HG02852 (cell line): ENCODE results near the gene ZNF574.

Experiments
- ATAC-seq: cut with Tn5 transposase; IDR thresholded peaks from one replicate; pipeline ENCODE4 v1.9.1; 2021; ENCODE audit warnings: mild to moderate bottlenecking, moderate library complexity; ENCODE audit not compliant: unreplicated experiment

Gene ZNF574

GRCh38 chr19:42079886-42080763 is 4.2 kb downstream of the ZNF574 start:
- no peak for ATAC-seq

DNA sequence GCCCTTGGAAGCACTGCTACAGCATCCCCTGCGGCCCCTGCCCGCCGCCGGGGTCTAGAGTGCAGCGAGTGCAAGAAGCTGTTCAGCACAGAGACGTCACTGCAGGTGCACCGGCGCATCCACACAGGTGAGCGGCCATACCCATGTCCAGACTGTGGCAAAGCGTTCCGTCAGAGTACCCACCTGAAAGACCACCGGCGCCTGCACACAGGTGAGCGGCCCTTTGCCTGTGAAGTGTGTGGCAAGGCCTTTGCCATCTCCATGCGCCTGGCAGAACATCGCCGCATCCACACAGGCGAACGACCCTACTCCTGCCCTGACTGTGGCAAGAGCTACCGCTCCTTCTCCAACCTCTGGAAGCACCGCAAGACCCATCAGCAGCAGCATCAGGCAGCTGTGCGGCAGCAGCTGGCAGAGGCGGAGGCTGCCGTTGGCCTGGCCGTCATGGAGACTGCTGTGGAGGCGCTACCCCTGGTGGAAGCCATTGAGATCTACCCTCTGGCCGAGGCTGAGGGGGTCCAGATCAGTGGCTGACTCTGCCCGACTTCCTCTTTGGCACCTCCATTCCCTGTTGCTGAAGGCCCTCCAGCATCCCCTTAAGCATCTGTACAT is 4.9 kb downstream of the ZNF574 start:
- ATAC-seq: no peak

DNA sequence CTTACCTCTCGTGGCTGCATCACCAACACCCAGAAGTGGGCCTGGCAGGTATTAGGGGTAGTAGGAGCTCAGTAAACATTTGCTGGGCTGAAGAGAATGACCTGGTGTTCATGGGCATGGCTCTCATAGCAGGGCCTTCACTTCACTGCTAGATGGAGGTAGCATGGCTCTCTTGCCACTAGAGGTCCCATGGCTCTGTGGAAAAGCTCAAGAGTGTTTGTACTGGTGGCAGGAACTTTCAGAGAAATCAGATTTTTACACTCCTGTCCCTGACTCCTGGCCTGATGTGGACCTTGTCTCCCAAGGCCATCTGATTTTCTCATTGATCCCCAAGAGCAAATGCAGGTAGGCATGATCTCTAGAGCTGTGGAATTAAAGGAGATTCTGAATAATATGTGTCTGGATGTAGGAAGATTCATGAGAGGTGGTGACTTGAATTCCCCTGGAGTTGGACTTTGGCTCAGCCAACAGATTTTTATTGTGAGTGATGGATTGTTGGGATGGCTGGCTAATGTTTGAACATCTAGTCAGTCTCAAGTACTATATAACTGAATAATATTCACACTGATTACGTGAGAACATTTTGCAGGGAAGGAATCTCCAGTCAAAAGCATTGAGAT is 5.7 kb downstream of the ZNF574 start:
- ATAC-seq: no peak

DNA sequence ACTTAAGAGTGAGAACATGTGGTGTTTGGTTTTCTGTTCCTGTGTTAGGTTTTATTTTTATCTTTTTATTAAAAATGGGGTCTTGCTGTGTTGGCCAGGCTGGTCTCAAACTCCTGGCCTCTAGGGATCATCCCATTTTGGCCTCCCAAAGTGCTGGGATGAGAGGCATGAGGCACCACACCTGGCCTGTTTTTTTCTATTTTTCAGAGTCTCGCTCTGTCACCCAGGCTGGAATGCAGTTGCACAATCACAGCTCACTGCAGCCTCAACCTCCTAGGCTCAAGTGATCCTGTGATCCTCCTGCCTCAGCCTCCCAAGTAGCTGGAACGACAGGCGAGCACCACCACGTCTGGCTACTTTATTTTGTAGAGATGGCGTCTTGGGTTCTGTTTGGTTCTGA is 7.6 kb downstream of the ZNF574 start:
- ATAC-seq: no peak

DNA sequence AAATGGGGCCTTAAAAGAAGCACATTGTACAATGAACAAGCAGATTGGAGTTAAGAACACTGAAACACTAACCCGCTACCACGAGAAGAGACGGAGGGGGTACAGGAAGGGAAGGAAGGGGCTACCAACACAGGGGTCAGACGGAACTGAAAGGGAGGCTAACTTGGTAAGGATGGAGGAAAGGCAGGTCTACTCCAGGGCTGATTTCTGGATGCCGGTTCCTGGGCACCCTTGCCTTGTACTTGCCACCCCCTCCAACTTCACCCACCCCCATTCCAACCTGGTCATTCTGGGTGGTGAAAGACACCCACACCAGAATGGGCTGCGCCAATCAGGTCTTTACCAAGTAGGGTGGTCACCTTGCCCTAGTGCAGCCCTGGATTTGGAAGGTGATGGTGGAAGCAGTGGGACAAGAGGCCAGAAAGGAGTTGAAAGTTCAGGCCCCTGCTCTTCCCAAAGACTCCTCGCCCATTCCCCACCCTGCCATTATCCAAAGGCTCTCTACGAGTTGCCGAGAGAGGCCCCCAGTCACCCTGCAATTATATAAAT is 10.3 kb downstream of the ZNF574 start:
- no peak for ATAC-seq

DNA sequence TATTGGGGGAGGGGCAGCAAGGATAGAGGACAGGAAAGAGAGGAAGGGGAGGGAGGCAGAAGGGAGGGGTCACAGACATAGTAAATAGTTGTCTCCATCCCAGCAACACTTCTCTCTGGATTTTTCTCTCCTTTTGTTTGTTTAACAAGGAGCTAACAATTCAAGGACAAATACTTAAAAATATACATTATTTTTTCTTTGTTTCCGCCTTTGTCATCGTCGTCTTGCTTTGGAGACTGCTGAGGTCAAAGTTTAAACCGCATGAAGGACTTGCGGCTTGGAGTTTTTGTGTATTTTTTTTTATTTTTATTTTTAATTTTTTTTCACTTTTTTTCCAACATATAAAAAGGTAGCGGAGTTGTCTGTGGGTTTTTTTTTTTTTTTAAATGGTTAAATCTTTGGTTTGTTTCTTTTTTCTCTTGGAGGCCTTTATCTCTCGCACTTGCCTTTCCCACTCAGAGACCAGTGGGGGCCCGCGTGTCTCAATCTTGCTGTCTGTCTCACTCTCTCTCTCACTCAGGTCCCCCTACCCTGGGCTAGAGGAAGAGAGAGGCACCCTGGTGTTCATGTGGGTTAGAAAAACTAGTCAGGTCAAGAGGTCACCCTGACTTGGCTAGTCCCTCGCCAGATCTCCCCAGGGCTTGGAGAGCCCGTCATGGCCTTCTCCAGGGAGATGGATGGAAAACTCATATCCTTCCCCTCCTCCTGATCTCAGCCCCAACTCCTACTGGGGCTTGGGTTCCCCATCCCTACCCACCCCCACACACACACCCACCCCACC is 11.0 kb downstream of the ZNF574 start:
- ATAC-seq: no peak

GRCh38 chr19:42088471-42089190 is 12.7 kb downstream of the ZNF574 start:
- no peak for ATAC-seq

DNA sequence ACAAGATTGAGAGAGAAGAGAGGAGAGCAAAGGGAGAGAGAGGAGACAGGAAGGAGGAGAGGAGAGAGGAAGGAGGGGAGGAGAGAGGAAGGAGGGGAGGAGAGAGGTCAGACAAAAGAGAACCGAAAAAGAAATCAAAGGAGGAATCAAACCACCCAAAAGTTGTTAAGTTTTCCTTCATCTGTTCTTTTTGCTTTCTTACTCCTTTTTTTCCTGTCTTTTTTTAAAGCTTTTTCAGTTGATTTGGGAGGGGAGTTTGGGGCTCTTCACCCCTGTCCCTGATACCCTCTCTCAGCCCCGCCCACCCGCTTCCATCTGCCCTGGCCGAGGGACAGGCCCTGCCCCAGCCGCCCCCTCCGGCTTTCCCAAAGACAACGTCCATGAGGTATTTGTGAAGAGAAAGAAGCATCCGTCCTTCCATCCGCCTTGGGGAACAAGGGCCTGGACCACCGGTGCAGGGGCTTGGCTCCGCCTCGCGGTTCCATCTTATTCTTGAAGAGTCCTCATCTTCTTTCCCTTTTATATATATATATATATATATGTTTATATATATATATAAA is 13.3 kb downstream of the ZNF574 start:
- no peak for ATAC-seq

- ATAC-seq: no peak
Measured at GRCh38 chr19:42089772-42090171, 13.8 kb downstream of the ZNF574 start.

DNA sequence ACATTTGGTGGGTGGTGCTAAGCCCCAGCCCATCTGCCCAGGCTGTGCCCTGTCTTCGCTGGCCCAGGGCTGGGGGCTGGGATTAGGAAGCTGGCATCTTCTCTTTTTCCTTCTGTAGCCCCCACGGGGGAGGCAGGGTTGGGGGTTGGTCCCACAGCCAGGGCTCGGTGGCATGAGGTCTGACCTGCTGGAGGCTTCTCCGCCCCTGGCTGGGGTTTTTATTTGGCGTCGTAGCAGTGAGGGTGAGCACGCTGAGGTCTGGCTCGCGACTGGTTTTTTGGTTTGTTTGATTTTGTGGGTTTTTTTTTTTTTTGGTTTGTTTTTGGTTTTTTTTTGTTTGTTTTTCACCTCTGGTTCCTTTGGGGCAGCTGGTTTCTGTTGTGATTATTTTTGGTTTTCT is 14.7 kb downstream of the ZNF574 start:
- ATAC-seq: no peak

DNA sequence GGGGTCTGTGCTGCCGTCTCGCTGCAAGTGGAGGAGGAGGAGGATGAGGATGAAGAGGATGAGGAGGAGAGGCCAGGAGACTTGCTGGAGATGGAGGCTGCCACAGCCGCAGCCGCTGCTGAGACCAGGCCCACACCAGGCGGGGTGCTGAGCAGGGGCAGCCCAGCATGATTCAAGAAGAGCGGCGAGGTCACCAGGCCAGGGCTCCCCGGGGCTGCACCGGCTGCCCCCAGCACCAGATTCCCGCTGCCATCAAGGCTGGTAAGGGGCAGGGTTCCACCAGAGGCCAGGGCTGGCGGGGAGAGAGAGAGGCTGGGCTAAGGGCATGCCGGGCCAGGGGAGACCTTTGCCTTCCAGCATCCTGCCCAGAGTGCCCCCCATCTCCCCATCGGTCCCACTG is 15.3 kb downstream of the ZNF574 start:
- no peak for ATAC-seq

DNA sequence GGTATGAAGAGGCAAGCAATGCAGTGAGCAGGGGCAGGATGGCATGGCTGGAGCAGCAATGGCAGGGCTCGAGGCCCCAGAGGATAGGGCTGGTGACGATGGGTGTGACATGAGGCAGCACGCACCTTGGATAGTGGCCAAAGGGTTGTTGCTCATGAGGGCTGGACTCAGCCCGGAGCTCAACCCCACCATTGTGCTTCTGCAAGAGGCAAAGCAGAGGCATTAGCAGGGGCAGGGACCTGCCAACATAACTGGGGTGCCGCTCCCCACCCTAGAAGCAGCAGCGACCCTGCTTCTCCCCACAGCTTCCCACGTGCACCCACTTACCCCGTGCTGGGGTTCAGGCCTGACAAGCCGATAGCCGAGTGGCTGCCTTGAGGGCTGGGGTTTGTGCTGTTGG is 15.8 kb downstream of the ZNF574 start:
- no peak for ATAC-seq

DNA sequence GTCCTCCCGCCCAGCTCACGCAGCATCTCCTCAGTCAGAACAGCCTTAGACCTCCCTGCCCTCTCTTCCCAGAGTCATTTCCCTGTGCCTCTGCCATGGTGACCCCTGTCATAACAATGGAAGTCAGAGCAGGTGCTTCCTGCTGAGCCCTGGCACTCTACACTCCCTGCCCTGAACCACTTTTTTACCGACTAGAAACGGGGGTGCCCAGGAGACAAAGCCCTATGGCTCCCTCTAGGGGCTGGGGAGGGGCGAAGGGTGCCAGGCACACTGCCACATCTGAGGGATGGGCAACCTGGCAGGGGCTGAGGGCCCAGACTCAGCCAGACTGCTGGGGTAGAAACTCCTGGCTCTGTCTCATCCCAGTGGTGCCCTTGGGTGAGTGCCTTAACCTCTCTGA is 16.4 kb downstream of the ZNF574 start:
- no peak for ATAC-seq

DNA sequence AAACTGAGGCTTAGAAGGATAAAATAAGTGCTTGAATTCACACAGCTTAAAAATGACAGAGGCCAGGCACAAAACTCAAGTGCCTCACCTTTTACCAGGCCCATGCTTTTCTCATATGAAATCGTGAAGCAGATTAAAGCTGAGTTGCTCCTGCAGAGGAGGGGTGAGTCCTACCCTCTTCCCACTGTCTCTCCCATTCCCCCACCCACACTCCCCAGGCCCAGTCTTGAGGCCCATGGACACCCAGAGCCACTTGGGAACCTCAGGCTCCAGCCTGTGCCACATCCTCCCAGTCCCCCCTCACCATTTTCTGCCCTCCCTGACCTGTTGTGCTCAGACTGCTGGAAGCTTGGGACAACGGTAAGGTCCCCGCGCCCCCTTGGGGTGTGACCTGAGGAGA is 17.5 kb downstream of the ZNF574 start:
- no peak for ATAC-seq

- no peak for ATAC-seq
Measured at GRCh38 chr19:42093926-42094325, 18.0 kb downstream of the ZNF574 start.

DNA sequence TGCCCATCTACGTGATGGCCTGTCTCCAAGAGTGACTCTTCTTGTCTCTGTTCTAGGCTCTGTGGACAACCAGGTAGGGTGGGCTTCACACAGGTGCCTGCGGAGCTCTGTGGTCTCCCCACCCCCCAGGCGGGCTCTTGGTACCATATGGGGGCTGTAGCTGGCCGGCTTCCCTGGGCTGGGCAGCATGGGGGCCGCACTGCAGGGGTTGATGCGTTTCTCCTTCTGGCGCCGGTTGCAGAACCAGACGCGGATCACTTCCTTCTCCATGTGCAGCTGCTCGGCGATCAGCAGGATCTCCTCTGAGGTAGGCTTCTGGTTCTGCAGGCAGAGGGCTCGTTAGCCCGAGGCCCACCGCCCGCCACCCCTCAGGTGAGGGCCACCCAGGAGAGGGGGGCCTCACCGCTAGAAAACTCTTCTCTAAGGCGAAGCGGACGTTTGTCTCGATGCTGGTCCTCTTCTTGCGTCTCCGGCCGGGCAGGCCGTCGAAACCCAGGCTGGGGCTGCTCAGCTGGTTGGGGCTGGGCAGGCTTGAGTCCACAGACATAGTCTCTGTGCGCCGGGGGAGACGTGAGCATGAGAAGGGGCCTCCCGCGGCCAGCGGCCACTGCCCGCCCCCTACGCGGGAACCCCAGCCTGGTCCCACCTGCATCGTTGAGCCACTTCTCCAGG is 19.3 kb downstream of the ZNF574 start:
- ATAC-seq: no peak

- no peak for ATAC-seq
Measured at GRCh38 chr19:42095814-42096230, 19.9 kb downstream of the ZNF574 start.

- ATAC-seq: no peak
Measured at GRCh38 chr19:42096255-42096837, 20.4 kb downstream of the ZNF574 start.

DNA sequence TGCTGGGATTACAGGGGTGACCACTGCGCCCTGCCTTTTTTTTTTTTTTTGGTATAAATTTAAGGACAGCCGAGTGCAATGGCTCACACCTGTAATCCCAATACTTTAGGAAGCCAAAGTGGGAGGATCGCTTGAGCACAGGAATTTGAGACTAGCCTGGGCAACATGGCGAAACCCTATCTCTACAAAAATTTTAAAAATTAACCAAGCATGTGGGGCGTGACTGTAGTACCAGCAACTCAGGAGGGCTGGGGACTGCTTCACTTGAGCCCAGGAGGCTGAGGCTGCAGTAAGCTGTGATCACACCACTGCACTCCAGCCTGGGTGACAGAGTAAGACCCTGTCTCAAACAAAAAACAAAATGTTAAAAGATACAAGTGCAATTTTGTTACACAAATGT is 21.5 kb downstream of the ZNF574 start:
- ATAC-seq: no peak
